ENCODE results near the gene MAIP1. TPM values are rescaled to one million over a fixed set of nuclear protein-coding genes. Genes with fewer than 3 reads are reported as not detected.
A peak's percentile ranks its signal among the peaks of the same experiment; 100 is the strongest.

Gene MAIP1
- total RNA-seq, 1 donor from 2014 or later, result 13.8 TPM

GRCh38 chr2:199984755-199985154, 29.4 kb downstream of the MAIP1 start:
- Mint-ChIP-seq H3K36me3 (ENCODE audit: unreplicated experiment) (no peaks in the 10 kb centered on the region), H3K27me3 (ENCODE audit: unreplicated experiment) (no peaks in the 10 kb centered on the region), H3K4me1 (ENCODE audit: unreplicated experiment) (peaks cover 11% of the 10 kb centered on the region), H3K4me3 (ENCODE audit: unreplicated experiment) (no peak overlapping the region), H3K9me3 (ENCODE audit: unreplicated experiment) (no peaks in the 10 kb centered on the region), H3K27ac (ENCODE audit: unreplicated experiment) (no peak overlapping the region)
- no peak for DNase-seq (ENCODE audit: extremely low spot score, unreplicated experiment)
- TF ChIP-seq CTCF (IDR thresholded peaks at IDR 0.05), result no peak

- DNase-seq (ENCODE audit: extremely low spot score, unreplicated experiment), result no peak
- Mint-ChIP-seq H3K27ac (ENCODE audit: unreplicated experiment) (no peak overlapping the region), H3K4me1 (ENCODE audit: unreplicated experiment) (peaks cover 6% of the 10 kb centered on the region), H3K27me3 (ENCODE audit: unreplicated experiment) (no peaks in the 10 kb centered on the region), H3K36me3 (ENCODE audit: unreplicated experiment) (no peaks in the 10 kb centered on the region), H3K4me3 (ENCODE audit: unreplicated experiment) (no peak overlapping the region), H3K9me3 (ENCODE audit: unreplicated experiment) (no peaks in the 10 kb centered on the region)
- TF ChIP-seq CTCF (IDR thresholded peaks at IDR 0.05), result peak; percentile 74
Measured at GRCh38 chr2:199985625-199986207, 30.3 kb downstream of the MAIP1 start.

GRCh38 chr2:199987586-199987985, 32.2 kb downstream of the MAIP1 start:
- no peak for TF ChIP-seq CTCF (IDR thresholded peaks at IDR 0.05)
- no peak overlapping the region for H3K27ac Mint-ChIP-seq (ENCODE audit: unreplicated experiment)

GRCh38 chr2:199988151-199988550, 32.8 kb downstream of the MAIP1 start:
- Mint-ChIP-seq H3K27me3 (ENCODE audit: unreplicated experiment) (no peaks in the 10 kb centered on the region), H3K36me3 (ENCODE audit: unreplicated experiment) (no peaks in the 10 kb centered on the region), H3K27ac (ENCODE audit: unreplicated experiment) (no peak overlapping the region), H3K9me3 (ENCODE audit: unreplicated experiment) (peaks cover 9% of the 10 kb centered on the region), H3K4me1 (ENCODE audit: unreplicated experiment) (no peaks in the 10 kb centered on the region), H3K4me3 (ENCODE audit: unreplicated experiment) (no peak overlapping the region)
- DNase-seq (ENCODE audit: extremely low spot score, unreplicated experiment), result no peak
- no peak for TF ChIP-seq CTCF (IDR thresholded peaks at IDR 0.05)

More at GRCh38 chr2:199987586-199987985, 32.2 kb downstream of the MAIP1 start:
- DNase-seq (ENCODE audit: extremely low spot score, unreplicated experiment), result no peak
- Mint-ChIP-seq H3K36me3 (ENCODE audit: unreplicated experiment) (no peaks in the 10 kb centered on the region), H3K9me3 (ENCODE audit: unreplicated experiment) (peaks cover 6% of the 10 kb centered on the region), H3K4me3 (ENCODE audit: unreplicated experiment) (no peak overlapping the region), H3K27me3 (ENCODE audit: unreplicated experiment) (no peaks in the 10 kb centered on the region), H3K4me1 (ENCODE audit: unreplicated experiment) (peaks cover 1% of the 10 kb centered on the region)

GRCh38 chr2:199989822-199990221, 34.4 kb downstream of the MAIP1 start:
- no peak for DNase-seq (ENCODE audit: extremely low spot score, unreplicated experiment)

More at GRCh38 chr2:199989822-199990221, 34.4 kb downstream of the MAIP1 start:
- H3K4me3 Mint-ChIP-seq (ENCODE audit: unreplicated experiment), result no peak overlapping the region
- no peak for TF ChIP-seq CTCF (IDR thresholded peaks at IDR 0.05)
- no peak overlapping the region for H3K27ac Mint-ChIP-seq (ENCODE audit: unreplicated experiment)
- H3K9me3 Mint-ChIP-seq (ENCODE audit: unreplicated experiment), result peaks cover 9% of the 10 kb centered on the region
- H3K36me3 Mint-ChIP-seq (ENCODE audit: unreplicated experiment), result no peaks in the 10 kb centered on the region
- H3K27me3 Mint-ChIP-seq (ENCODE audit: unreplicated experiment), result no peaks in the 10 kb centered on the region
- no peaks in the 10 kb centered on the region for H3K4me1 Mint-ChIP-seq (ENCODE audit: unreplicated experiment)
